Measurements from ENCODE around the gene MAP1LC3B.

Gene MAP1LC3B

GRCh38 chr16:87423429-87423828 is 31.3 kb downstream of the MAP1LC3B start:
- no peak for TF ChIP-seq CTCF (IDR thresholded peaks at IDR 0.05; ENCODE audit: borderline replicate concordance, insufficient read depth, low read depth, low read length)
- no peak overlapping the region for H3K4me3 ChIP-seq (ENCODE audit: low read depth, low read length)

- TF ChIP-seq CTCF (IDR thresholded peaks at IDR 0.05; ENCODE audit: borderline replicate concordance, insufficient read depth, low read depth, low read length), result no peak
- no peak overlapping the region for H3K4me3 ChIP-seq (ENCODE audit: low read depth, low read length)
Observed at GRCh38 chr16:87424266-87424665, 32.1 kb downstream of the MAP1LC3B start.

GRCh38 chr16:87425941-87426340 is 33.8 kb downstream of the MAP1LC3B start:
- no peak overlapping the region for H3K4me3 ChIP-seq (ENCODE audit: low read depth, low read length)
- no peak for TF ChIP-seq CTCF (IDR thresholded peaks at IDR 0.05; ENCODE audit: borderline replicate concordance, insufficient read depth, low read depth, low read length)

- TF ChIP-seq CTCF (IDR thresholded peaks at IDR 0.05; ENCODE audit: borderline replicate concordance, insufficient read depth, low read depth, low read length), result no peak
- no peak overlapping the region for H3K4me3 ChIP-seq (ENCODE audit: low read depth, low read length)
Observed at GRCh38 chr16:87426423-87427215, 34.5 kb downstream of the MAP1LC3B start.

GRCh38 chr16:87431926-87432325 is 39.8 kb downstream of the MAP1LC3B start:
- TF ChIP-seq CTCF (IDR thresholded peaks at IDR 0.05; ENCODE audit: borderline replicate concordance, insufficient read depth, low read depth, low read length), result no peak
- H3K4me3 ChIP-seq (ENCODE audit: low read depth, low read length), result no peak overlapping the region

GRCh38 chr16:87432330-87432915 is 40.3 kb downstream of the MAP1LC3B start:
- no peak overlapping the region for H3K4me3 ChIP-seq (ENCODE audit: low read depth, low read length)
- TF ChIP-seq CTCF (IDR thresholded peaks at IDR 0.05; ENCODE audit: borderline replicate concordance, insufficient read depth, low read depth, low read length), result no peak

GRCh38 chr16:87434146-87434667 is 42.1 kb downstream of the MAP1LC3B start:
- H3K4me3 ChIP-seq (ENCODE audit: low read depth, low read length), result no peak overlapping the region
- no peak for TF ChIP-seq CTCF (IDR thresholded peaks at IDR 0.05; ENCODE audit: borderline replicate concordance, insufficient read depth, low read depth, low read length)
